Smooth muscle cell (in vitro differentiated cells): ENCODE measurements around the gene AFF3. TPM values are rescaled to one million over a fixed set of nuclear protein-coding genes. Genes with fewer than 3 reads are reported as not detected.

Experiments
- DNase-seq: peaks from one replicate; lab custom pipeline; 2025; ENCODE audit not compliant: unreplicated experiment; lab: John Stamatoyannopoulos, UW
- H2AFZ ChIP-seq: fragments of 200-600 bp; sonication (generic); 2 replicates; pipeline ENCODE4 v1.6.0; 2016; ENCODE audit warnings: antibody characterized with exemption, low read depth, mild to moderate bottlenecking
- H3F3A ChIP-seq: fragments of 200-600 bp; sonication (generic); 2 replicates; pipeline ENCODE4 v1.6.0; 2017; ENCODE audit warnings: antibody characterized with exemption, low read depth
- H3K27ac ChIP-seq: fragments of 200-600 bp; sonication (generic); 2 replicates; pipeline ENCODE4 v1.5.1; 2016; ENCODE audit warnings: low read depth, mild to moderate bottlenecking
- H3K27me3 ChIP-seq: fragments of 200-600 bp; sonication (generic); 2 replicates; pipeline ENCODE4 v1.6.1; 2016; ENCODE audit warnings: low read depth, mild to moderate bottlenecking
- H3K36me3 ChIP-seq: fragments of 200-600 bp; sonication (generic); 2 replicates; pipeline ENCODE4 v1.5.1; 2016; ENCODE audit warnings: low read depth
- H3K4me1 ChIP-seq: fragments of 200-600 bp; sonication (generic); 2 replicates; pipeline ENCODE4 v1.5.1; 2016; ENCODE audit warnings: low read depth
- H3K4me2 ChIP-seq: fragments of 200-600 bp; sonication (generic); 2 replicates; pipeline ENCODE4 v1.6.0; 2016; ENCODE audit warnings: mild to moderate bottlenecking
- H3K4me3 ChIP-seq: fragments of 200-600 bp; sonication (generic); 2 replicates; pipeline ENCODE4 v1.5.1; 2016; ENCODE audit warnings: mild to moderate bottlenecking
- H3K79me2 ChIP-seq: fragments of 200-600 bp; sonication (generic); 2 replicates; pipeline ENCODE4 v1.6.0; 2016; ENCODE audit warnings: low read depth, mild to moderate bottlenecking
- H3K9ac ChIP-seq: fragments of 200-600 bp; sonication (generic); 2 replicates; pipeline ENCODE4 v1.6.0; 2016; ENCODE audit warnings: low read depth
- H3K9me3 ChIP-seq: fragments of 200-600 bp; sonication (generic); replicated peaks from 2 replicates; pipeline ENCODE4 v1.5.1; 2016; ENCODE audit warnings: low read depth
- H4K20me1 ChIP-seq: fragments of 200-600 bp; sonication (generic); 2 replicates; pipeline ENCODE4 v1.6.0; 2016; ENCODE audit warnings: low read depth
- CTCF ChIP-seq: fragments of 200-600 bp; sonication (generic); IDR thresholded peaks from 2 replicates; pipeline ENCODE4 v1.5.1; 2017; ENCODE audit warnings: borderline replicate concordance, mild to moderate bottlenecking, antibody characterized with exemption; ENCODE audit not compliant: insufficient read depth, poor library complexity, severe bottlenecking
- WGBS: methylation state at CpG from one replicate; pipeline ENCODE4 v1.1.7; 2016; ENCODE audit warnings: low lambda C conversion rate; 5-methylcytosine and 5-hydroxymethylcytosine counted together
- polyA plus RNA-seq: library from polyadenylated mRNA; unstranded; fragments of >200 nt; fragmentation: Nextera tagmentation; extraction: Ambion mirVana; gene quantifications from 2 replicates; pipeline ENCODE4 v1.2.1, GENCODE V29; 2016
- total RNA-seq: library from RNA; depleted of rRNA; stranded (reverse); fragments of >200 nt; gene quantifications from 2 replicates; pipeline ENCODE4 v1.2.3, GENCODE V29; 2014

AFF3 gene
- total and polyA plus RNA-seq, 2 experiments from 2014 or later, result 0.27 to 0.39 TPM

GRCh38 chr2:99865818-99866676 is 276.3 kb downstream of the AFF3 start:
- peaks cover 3% of the 10 kb centered on the region for H3F3A ChIP-seq
- H4K20me1 ChIP-seq, result no peaks in the 10 kb centered on the region
- H3K79me2 ChIP-seq, result no peaks in the 10 kb centered on the region
- H3K4me1 ChIP-seq, result no peaks in the 10 kb centered on the region
- 86% methylated on average over 9 of the region's 9 CpGs for WGBS
- H2AFZ ChIP-seq, result no peak overlapping the region
- no peaks in the 10 kb centered on the region for H3K9me3 ChIP-seq
- no peak overlapping the region for H3K9ac ChIP-seq
- no peak for DNase-seq
- no peak overlapping the region for H3K4me2 ChIP-seq
- H3K4me3 ChIP-seq, result no peak overlapping the region
- H3K27ac ChIP-seq, result no peak overlapping the region
- H3K36me3 ChIP-seq, result no peaks in the 10 kb centered on the region
- H3K27me3 ChIP-seq, result peaks cover 13% of the 10 kb centered on the region
- no peak for TF ChIP-seq CTCF

GRCh38 chr2:99864561-99865553 is 277.5 kb downstream of the AFF3 start:
- no peaks in the 10 kb centered on the region for H3K4me1 ChIP-seq
- peaks cover 6% of the 10 kb centered on the region for H3K27me3 ChIP-seq
- TF ChIP-seq CTCF, result no peak
- no peaks in the 10 kb centered on the region for H4K20me1 ChIP-seq
- no peaks in the 10 kb centered on the region for H3K79me2 ChIP-seq
- DNase-seq, result no peak
- WGBS, result 95% methylated on average over 10 of the region's 10 CpGs
- no peaks in the 10 kb centered on the region for H3K9me3 ChIP-seq
- H3K27ac ChIP-seq, result no peak overlapping the region
- no peak overlapping the region for H3K9ac ChIP-seq
- H3K4me3 ChIP-seq, result no peak overlapping the region
- no peak overlapping the region for H2AFZ ChIP-seq
- peaks cover 3% of the 10 kb centered on the region for H3F3A ChIP-seq
- H3K4me2 ChIP-seq, result no peak overlapping the region
- H3K36me3 ChIP-seq, result no peaks in the 10 kb centered on the region

- Histone ChIP-seq H4K20me1 (no peaks in the 10 kb centered on the region), H3K4me1 (no peaks in the 10 kb centered on the region), H3K9me3 (no peaks in the 10 kb centered on the region), H3K27ac (no peak overlapping the region), H3K4me3 (no peak overlapping the region), H2AFZ (no peak overlapping the region), H3K4me2 (no peak overlapping the region), H3K27me3 (no peaks in the 10 kb centered on the region), H3K79me2 (no peaks in the 10 kb centered on the region), H3F3A (peaks cover 3% of the 10 kb centered on the region), H3K9ac (no peak overlapping the region), H3K36me3 (no peaks in the 10 kb centered on the region)
- WGBS, result 51% methylated on average over 2 of the region's 2 CpGs
- DNase-seq, result no peak
- TF ChIP-seq CTCF, result no peak
These were observed 278.5 kb downstream of the AFF3 start for GRCh38 chr2:99863903-99864270.
